DMS114 treated with DMSO at 0.1 percent for 48 hours (cell line): ENCODE results near the gene NRM.
A peak's percentile ranks its signal among the peaks of the same experiment; 100 is the strongest.
"Not testable (repeated sequence)": the region's sequence is repeated elsewhere in the genome, so short reads cannot be mapped to it uniquely, and the experiment has no call there.

Experiments
- DNase-seq: peaks from one replicate; lab custom pipeline; 2025; ENCODE audit not compliant: unreplicated experiment; lab: John Stamatoyannopoulos, UW

Gene NRM, protein sequence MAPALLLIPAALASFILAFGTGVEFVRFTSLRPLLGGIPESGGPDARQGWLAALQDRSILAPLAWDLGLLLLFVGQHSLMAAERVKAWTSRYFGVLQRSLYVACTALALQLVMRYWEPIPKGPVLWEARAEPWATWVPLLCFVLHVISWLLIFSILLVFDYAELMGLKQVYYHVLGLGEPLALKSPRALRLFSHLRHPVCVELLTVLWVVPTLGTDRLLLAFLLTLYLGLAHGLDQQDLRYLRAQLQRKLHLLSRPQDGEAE

DNA sequence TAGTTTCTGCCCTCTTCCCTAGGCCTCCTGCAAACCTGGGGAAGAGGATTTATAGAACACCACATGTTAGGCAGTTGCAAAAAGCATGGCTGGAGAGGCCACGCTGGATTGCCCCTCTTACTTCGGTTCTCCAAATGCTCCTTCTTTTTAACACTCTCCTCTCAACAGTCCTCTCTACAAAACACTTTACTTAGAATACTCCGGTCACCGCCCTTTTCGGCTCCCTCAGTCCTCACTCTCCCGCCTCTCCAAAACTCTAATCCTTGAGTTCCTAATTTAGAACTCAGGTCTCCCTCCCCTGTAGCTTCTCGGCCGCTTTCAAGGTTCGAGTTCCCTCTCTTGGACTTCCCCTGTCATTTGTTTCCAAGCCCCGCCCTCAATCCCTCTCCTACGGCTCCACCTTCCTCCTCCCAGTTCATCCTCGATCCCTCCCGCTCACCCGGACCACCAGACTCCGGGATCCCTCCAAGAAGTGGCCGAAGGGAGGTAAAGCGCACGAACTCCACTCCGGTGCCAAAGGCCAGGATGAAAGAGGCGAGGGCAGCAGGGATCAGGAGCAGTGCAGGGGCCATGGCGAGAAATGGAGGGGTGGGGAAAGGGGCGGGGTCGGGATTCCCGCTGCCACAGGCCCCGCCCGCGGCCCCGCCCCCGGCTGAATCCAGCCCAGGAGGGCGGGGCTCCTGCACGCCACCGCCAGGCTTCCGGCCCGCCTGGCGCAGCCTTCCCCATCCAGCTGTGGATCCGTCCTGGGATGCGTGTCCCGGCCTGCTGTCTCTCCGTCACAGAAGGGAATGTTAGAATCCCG is at the start of gene NRM:
NRM (minus strand) TSS at position 582 of the 805 bp plus-strand sequence; CDS start at position 572, 10 bp downstream.
- peak; percentile 88 for DNase-seq

DNA sequence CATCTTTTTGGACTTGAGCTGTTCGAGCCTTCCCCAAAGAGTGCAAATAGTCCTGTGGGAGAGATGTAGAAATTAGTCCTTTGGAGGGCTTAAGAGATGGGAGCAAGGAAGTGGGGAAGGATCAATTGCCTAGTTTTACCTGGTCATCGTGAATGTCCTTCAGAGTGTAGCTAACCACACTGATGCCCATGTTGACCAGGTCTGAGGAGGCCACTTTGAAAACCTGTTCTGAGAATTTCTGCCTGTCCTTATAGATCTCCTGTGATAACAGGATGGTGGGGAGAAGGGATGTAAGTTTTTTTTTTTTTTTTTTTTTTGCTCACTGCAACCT is 49.7 kb upstream of the NRM start:
- DNase-seq: no peak

DNA sequence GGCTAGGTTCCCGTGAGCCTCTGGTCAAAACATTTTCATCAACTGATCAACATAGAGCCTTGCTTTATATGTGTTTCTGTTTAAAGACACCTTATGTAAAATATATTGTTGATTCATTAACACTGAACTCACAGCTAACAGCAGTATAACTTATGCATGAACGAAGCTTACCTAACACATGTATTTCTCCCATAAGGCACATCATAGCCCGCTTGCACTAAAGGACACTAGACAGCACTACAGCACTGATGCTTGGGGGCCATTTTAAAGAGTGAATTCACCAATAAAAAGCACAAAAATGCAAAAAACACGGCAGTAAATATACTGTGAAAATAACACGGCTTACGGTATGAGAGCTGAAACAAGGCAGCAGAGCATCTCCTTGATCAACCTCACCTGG is 47.7 kb upstream of the NRM start:
- no peak for DNase-seq

DNA sequence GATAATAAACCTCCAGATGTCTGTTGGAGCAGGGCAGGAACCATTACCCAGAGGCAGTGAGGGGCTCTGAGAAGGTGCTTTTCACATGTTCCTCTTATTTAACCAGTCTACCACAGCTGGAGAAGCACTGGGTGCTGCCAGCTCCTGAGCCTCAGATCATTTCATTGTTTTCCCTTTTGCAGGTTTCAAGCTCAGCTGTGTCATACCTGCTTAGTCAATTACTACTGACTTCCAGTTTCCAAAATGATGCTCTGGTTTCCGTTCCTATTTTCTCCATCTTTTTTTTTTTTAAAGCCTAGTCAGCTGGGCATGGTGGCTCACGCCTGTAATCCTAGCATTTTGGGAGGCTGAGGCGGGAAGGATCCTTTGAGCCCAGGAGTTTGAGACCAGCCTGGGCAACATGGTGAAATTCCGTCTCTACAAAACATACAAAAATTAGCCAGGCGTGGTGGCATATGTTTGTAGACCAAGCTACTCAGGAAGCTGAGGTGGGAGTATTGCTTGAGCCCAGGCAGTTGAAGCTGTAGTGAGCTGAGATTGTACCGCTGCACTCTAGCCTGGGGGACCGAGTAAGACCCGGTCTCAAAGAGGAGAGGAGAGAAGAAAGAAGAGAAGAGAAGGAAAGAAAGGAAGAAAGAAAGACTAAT is 45.0 kb upstream of the NRM start:
- no peak for DNase-seq

DNA sequence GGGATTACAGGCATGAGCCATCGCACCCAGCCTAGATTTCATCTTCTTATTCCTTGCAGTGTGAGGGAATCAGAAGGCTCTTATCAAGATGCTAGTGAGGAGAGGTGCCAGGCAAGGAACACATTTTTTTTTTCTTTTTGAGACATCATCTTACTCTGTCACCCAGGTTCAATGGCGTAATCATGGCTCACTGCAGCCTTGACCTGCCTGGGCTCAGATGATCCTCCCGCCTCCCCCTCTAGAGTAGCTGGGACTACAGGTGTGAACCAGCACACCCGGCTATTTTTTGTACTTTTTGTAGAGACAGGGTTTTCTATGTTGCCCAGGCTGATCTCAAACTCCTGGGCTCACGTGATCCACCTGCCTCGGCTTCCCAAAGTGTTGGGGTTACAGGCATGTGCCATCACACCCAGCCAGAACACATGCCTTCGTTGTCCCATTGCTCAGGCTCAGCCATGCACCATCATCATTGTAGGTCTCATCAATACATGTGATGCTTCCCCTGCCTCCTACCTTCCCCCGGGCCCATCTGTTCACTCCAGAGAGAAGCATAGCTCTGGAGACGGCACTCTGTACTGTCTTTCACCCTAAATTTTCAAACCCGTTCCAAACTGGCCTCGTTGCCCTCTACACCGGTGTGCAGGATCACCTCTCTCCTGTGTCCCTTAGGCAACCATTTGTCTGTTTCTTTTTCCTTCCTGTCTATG is 41.6 kb upstream of the NRM start:
- no peak for DNase-seq

DNA sequence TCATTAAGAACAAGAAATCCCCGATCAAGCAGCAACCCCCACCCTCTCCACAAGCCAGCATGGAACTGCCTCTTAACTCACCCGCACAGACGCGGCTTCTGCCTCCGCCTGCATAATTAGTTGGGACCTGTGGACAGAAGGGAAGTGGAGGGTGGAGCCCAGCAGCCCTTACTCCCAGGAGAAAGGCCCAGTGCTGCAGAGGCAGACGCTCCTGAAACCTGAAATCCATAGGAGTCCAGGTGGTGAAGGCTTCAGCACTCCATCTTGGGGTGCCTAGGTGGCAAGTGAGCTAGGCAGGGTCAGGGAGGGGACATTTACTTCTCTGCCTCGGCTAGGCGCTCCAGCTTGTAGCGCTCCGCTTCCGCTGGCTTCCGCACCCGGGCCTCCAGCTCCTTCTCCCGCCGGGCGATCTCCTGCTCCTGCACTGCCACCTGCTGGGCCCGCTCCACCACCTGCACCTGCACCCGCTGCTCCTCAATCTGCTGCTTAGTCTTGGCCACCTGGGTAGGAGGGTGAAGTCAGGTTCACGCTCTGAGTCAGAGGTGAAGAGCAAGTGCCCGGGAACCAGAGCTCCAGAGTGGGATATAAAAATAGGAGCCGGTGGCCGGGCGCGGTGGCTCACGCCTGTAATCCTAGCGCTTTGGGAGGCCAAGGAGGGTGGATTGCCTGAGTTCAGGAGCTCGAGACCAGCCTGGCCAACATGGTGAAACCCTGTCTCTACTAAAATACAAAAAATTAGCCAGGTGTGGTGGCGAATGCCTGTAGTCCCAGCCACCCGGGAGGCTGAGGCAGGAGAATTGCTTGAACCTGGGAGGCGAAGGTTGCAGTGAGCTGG is 40.0 kb upstream of the NRM start:
- DNase-seq: no peak

DNA sequence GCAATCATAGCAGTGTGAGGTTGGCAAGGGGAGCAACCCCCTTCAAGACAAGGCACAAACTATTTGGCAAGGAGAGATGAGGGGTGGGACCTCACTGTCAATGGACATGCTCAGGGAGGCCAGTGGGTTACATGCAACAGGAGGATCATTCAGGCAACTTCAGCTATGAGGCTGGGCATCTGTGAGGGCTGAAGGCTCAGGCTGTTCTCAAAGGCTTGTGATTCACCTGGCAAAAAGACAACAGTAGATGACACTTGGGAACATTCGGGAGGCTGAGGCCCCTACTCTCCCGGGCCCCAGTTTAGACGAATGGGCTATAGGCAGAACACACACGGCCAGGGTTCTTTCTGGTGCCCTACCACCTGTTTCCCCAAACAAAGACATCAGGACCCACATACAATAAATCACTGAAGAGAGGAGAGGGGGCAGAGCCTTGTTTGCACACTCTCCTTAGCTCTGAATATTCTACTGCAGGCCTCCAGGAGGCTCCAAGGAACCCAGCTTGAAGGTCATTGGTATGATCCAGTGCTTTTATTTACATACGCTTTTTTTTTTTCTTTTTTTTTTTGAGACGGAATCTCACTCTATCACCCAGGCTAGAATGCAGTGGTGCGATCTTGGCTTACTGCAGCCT is 37.3 kb upstream of the NRM start:
- DNase-seq: peak; percentile 35

DNA sequence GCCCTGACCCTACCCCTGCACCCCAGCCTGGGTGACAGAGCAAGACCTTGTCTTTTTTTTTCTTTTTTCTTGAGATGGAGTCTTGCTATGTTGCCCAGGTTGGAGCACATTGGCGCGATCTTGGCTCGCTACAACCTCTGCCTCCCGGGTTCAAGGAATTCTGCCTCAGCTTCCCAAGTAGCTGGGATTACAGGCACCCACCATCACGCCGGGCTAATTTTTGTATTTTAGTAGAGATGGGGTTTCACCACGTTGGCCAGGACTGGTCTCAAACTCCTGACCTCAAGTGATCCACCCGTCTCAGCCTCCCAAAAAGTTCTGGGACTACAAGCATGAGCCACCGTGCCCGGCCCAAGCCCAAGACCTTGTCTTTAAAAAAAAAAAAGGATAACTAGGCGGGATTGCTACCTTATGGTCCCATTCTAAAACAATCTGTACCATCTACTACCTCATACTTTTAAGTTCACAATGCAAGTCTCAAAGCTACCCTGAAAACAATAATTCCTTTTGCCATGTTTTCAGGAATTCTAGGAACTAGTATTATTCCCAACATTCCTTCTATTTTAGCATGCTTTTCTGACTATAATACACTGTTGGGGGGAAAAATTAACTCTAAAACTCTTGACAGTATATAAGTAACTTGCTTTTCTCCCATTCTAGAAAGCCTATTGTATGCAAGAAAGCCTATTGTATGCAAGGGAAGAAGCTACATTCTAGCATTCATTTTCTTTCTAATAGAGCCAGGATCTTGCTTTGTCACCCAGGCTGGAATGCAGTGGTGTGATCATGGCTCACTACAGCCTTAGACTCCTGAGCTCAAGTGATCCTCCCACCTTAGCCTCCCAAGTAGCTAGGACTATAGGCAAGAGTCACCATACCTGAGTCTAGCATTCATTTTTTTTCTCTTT is 36.0 kb upstream of the NRM start:
- DNase-seq: no peak

DNA sequence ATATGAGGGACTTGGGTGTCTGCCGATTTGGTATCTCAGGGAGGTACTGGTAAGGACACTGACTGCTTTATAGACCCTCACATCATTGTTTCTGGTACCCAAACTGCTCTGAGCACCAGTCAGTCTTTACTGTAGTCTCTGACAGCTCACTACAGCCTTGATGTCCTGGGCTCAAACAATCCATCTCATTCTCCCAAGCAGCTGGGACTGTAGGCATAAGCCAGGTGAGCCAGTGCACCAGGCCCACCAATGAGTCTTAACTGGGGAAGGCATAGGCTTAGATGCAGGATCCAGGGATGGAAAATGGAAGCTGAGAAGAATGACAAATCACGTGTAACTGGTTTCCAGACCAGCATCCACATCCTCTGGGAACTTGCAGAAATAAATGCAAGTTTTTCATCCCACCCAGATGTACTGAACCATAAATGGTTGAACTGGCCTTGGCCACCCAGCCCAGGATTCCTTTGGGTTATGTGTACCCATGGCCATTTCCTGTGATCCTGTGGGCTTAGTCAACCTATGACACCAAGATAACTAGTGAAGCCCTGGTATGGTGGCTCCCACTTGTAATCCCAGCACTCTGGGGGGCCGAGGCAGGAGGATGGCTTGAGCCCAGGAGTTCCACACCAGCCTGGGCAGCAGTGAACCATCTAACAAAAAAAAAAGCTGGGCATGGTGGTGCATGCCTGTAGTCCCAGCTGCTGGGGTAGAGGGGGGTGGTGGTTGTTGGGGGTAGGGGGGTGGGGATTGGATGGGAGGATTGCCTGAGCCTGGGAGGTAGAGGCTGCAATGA is 35.1 kb upstream of the NRM start:
- peak; percentile 71 for DNase-seq

DNA sequence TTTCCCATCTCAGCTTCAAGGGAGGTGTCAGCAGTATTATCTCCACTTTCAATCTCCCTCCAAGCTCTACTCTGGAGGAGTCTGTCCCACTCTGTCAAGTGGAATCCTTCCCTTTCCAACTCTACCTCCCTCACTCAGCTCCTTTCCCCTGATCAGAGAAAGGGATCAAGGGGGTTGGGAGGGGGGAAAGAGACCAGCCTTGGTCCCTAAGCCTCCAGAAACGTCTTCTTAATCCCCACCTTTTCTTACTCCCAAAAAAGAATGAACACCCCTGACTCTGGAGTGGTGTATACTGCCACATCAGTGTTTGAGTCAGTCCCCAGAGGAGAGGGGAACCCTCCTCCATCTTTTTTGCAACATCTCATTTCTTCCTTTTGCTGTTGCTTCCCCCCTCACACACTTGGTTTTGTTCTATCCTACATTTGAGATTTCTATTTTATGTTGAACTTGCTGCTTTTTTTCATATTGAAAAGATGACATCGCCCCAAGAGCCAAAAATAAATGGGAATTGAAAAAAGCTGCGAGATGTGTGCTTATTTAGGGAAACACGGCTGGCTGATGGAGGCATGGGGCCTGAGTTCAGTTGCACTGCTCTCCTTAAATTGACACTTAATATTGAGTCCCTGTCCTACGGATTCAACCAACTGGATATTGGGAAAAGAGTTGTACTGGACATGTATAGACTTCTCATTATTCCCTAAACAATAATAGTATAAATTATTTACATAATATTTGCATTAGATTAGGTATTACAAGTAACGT is 34.3 kb upstream of the NRM start:
- peak; percentile 69 for DNase-seq

DNA sequence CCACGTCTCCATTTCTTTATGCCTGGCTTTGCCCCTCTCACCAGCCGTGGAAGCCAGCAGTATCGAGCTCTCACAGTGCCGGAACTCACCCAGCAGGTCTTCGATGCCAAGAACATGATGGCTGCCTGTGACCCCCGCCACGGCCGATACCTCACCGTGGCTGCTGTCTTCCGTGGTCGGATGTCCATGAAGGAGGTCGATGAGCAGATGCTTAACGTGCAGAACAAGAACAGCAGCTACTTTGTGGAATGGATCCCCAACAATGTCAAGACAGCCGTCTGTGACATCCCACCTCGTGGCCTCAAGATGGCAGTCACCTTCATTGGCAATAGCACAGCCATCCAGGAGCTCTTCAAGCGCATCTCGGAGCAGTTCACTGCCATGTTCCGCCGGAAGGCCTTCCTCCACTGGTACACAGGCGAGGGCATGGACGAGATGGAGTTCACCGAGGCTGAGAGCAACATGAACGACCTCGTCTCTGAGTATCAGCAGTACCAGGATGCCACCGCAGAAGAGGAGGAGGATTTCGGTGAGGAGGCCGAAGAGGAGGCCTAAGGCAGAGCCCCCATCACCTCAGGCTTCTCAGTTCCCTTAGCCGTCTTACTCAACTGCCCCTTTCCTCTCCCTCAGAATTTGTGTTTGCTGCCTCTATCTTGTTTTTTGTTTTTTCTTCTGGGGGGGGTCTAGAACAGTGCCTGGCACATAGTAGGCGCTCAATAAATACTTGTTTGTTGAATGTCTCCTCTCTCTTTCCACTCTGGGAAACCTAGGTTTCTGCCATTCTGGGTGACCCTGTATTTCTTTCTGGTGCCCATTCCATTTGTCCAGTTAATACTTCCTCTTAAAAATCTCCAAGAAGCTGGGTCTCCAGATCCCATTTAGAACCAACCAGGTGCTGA is 33.3 kb upstream of the NRM start:
- DNase-seq: not testable (repeated sequence)

DNA sequence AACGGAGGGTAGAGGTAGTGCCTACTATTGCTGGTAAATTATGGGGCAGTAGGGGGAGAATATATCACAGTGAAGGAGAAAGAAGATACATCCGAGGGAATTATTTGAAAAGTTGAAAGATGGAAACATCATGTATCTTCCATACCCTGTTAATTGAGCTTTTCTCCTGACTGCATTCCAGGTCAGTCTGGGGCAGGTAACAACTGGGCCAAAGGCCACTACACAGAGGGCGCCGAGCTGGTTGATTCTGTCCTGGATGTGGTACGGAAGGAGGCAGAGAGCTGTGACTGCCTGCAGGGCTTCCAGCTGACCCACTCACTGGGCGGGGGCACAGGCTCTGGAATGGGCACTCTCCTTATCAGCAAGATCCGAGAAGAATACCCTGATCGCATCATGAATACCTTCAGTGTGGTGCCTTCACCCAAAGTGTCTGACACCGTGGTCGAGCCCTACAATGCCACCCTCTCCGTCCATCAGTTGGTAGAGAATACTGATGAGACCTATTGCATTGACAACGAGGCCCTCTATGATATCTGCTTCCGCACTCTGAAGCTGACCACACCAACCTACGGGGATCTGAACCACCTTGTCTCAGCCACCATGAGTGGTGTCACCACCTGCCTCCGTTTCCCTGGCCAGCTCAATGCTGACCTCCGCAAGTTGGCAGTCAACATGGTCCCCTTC is 32.5 kb upstream of the NRM start:
- not testable (repeated sequence) for DNase-seq

DNA sequence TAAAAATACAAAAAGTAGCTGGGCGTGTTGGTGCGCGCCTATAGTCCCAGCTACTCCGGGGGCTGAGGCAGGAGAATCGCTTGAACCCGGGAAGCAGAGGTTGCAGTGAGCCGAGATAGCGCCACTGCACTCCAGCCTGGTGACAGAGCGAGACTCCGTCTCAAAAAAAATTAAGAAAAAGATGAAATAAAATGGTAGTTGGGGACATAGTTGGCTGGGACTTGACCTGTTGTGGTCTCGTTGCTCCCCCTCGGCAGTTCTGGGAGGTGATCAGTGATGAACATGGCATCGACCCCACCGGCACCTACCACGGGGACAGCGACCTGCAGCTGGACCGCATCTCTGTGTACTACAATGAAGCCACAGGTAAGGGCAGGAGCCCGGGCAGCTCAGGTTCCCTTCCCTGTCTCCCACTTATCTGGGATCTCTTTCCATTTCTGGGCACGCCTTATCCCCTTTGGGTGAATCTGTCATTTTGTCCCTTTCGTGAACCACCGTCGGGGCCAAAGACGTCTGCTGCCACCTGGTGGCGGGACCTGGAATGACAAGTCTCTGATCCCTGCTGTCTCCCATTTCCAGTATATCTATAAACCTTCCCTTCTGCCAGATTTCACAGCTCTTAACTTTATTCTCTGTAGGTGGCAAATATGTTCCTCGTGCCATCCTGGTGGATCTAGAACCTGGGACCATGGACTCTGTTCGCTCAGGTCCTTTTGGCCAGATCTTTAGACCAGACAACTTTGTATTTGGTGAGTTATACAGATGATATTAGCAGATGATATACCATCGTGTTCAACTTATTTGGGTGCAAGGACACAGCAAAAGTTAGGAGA is 31.7 kb upstream of the NRM start:
- peak; percentile 75 for DNase-seq

DNA sequence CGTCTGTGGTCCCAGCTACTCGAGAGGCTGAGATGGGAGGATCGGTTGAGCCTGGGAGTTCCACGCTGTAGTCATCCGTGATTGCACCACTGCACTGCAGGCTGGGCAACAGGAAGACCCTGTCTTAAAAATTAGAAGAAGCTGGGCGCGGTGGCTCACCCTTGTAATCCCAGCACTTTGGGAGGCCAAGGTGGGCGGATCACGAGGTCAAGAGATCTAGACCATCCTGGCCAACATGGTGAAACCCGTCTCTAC is 31.2 kb upstream of the NRM start:
- not testable (repeated sequence) for DNase-seq

DNA sequence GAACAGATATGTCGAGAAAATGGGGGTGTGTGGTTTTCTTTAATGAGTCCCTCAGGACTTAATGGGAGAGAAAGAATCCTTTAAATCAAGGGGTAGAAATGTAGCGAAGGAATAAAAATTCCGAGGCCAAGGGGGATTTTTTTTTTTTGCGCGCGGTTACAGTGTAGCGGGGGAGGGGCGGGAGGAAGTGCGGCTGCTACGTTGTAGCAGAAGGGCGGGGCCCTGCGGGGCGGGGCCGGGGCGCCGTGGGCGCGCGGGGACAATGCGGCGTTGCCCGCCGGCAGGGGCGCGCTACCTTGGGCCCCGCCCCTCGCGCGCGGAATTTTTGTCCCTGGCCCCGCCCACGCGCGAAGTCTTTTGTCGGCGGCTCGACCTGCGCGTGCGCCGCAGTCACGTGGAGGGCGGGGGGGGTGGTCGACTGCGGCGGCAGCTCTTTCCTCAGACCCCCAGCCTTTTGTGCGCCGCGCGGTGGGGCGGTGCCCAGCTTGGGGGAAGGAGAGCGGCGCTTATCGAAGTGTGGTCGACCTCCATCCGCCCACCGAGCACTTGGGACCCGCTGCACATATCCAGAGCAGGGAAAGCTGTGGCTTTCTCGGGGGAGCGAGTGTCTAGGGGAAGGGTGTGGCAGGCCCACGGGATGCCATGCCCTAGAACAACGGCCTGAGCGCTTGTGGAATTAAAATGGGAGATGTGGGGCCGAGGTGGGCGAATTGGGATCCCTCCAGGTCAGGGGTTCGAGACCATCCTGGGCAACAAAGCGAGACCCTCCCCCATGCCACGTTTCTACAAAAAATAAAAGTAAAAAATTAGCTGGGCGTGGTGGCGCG is 30.6 kb upstream of the NRM start:
- peak; percentile 90 for DNase-seq
